Activated naive CD8-positive, alpha-beta T cell (primary cell): ENCODE measurements around the gene SDHB.

ENCODE experiments used
- H3K27ac Mint-ChIP-seq: one replicate; pipeline ENCODE4 v1.8.0; 2021; ENCODE audit warnings: mixed read lengths
- H3K27me3 Mint-ChIP-seq: one replicate; pipeline ENCODE4 v1.8.0; 2021; ENCODE audit warnings: mixed read lengths
- H3K36me3 Mint-ChIP-seq: one replicate; pipeline ENCODE4 v1.8.0; 2021; ENCODE audit warnings: mixed read lengths
- H3K4me1 Mint-ChIP-seq: one replicate; pipeline ENCODE4 v1.8.0; 2021; ENCODE audit warnings: low read depth, mixed read lengths
- H3K4me3 Mint-ChIP-seq: one replicate; pipeline ENCODE4 v1.8.0; 2021; ENCODE audit warnings: mild to moderate bottlenecking, mixed read lengths
- H3K9me3 Mint-ChIP-seq: one replicate; pipeline ENCODE4 v1.8.0; 2021; ENCODE audit warnings: low read depth, mixed read lengths

SDHB gene

GRCh38 chr1:17001760-17002523 is 51.9 kb downstream of the SDHB start:
- H3K27me3 Mint-ChIP-seq, result no peaks in the 10 kb centered on the region
- H3K36me3 Mint-ChIP-seq, result peaks cover 5% of the 10 kb centered on the region
- no peaks in the 10 kb centered on the region for H3K4me1 Mint-ChIP-seq
- no peak overlapping the region for H3K27ac Mint-ChIP-seq
- no peaks in the 10 kb centered on the region for H3K9me3 Mint-ChIP-seq
- no peak overlapping the region for H3K4me3 Mint-ChIP-seq

- no peak overlapping the region for H3K27ac Mint-ChIP-seq
- no peaks in the 10 kb centered on the region for H3K9me3 Mint-ChIP-seq
- no peak overlapping the region for H3K4me3 Mint-ChIP-seq
- no peaks in the 10 kb centered on the region for H3K4me1 Mint-ChIP-seq
- H3K27me3 Mint-ChIP-seq, result no peaks in the 10 kb centered on the region
- peaks cover 5% of the 10 kb centered on the region for H3K36me3 Mint-ChIP-seq
Observed at GRCh38 chr1:16999863-17000262, 54.0 kb downstream of the SDHB start.

GRCh38 chr1:16998589-16998988 is 55.2 kb downstream of the SDHB start:
- Mint-ChIP-seq H3K9me3 (no peaks in the 10 kb centered on the region), H3K4me1 (no peaks in the 10 kb centered on the region), H3K27ac (no peak overlapping the region), H3K4me3 (no peak overlapping the region), H3K36me3 (peaks cover 5% of the 10 kb centered on the region), H3K27me3 (no peaks in the 10 kb centered on the region)

- H3K27me3 Mint-ChIP-seq, result no peaks in the 10 kb centered on the region
- H3K36me3 Mint-ChIP-seq, result peaks cover 5% of the 10 kb centered on the region
- H3K27ac Mint-ChIP-seq, result no peak overlapping the region
- H3K9me3 Mint-ChIP-seq, result no peaks in the 10 kb centered on the region
- H3K4me1 Mint-ChIP-seq, result no peaks in the 10 kb centered on the region
- no peak overlapping the region for H3K4me3 Mint-ChIP-seq
Observed at GRCh38 chr1:16996845-16997244, 57.0 kb downstream of the SDHB start.

GRCh38 chr1:16993521-16994038 is 60.3 kb downstream of the SDHB start:
- Mint-ChIP-seq H3K27ac (no peak overlapping the region), H3K9me3 (no peaks in the 10 kb centered on the region), H3K4me3 (no peak overlapping the region), H3K36me3 (peaks cover 4% of the 10 kb centered on the region), H3K4me1 (no peaks in the 10 kb centered on the region), H3K27me3 (no peaks in the 10 kb centered on the region)

- Mint-ChIP-seq H3K4me3 (no peak overlapping the region), H3K9me3 (no peaks in the 10 kb centered on the region), H3K4me1 (no peaks in the 10 kb centered on the region), H3K27ac (no peak overlapping the region), H3K36me3 (peaks cover 4% of the 10 kb centered on the region), H3K27me3 (no peaks in the 10 kb centered on the region)
Observed at GRCh38 chr1:16992675-16993074, 61.2 kb downstream of the SDHB start.

- Mint-ChIP-seq H3K36me3 (peaks cover 4% of the 10 kb centered on the region), H3K27ac (no peak overlapping the region), H3K4me3 (no peak overlapping the region), H3K9me3 (no peaks in the 10 kb centered on the region), H3K27me3 (no peaks in the 10 kb centered on the region), H3K4me1 (no peaks in the 10 kb centered on the region)
Observed at GRCh38 chr1:16992102-16992501, 61.7 kb downstream of the SDHB start.

- no peaks in the 10 kb centered on the region for H3K9me3 Mint-ChIP-seq
- no peak overlapping the region for H3K27ac Mint-ChIP-seq
- no peak overlapping the region for H3K4me3 Mint-ChIP-seq
- peaks cover 4% of the 10 kb centered on the region for H3K36me3 Mint-ChIP-seq
- no peaks in the 10 kb centered on the region for H3K4me1 Mint-ChIP-seq
- H3K27me3 Mint-ChIP-seq, result no peaks in the 10 kb centered on the region
Observed at GRCh38 chr1:16991571-16991970, 62.3 kb downstream of the SDHB start.

GRCh38 chr1:16989676-16990391 is 64.0 kb downstream of the SDHB start:
- Mint-ChIP-seq H3K9me3 (no peaks in the 10 kb centered on the region), H3K4me3 (no peak overlapping the region), H3K27me3 (no peaks in the 10 kb centered on the region), H3K27ac (no peak overlapping the region), H3K36me3 (peaks cover 7% of the 10 kb centered on the region), H3K4me1 (no peaks in the 10 kb centered on the region)

GRCh38 chr1:16988210-16988609 is 65.6 kb downstream of the SDHB start:
- Mint-ChIP-seq H3K9me3 (no peaks in the 10 kb centered on the region), H3K27ac (no peak overlapping the region), H3K4me3 (no peak overlapping the region), H3K36me3 (peaks cover 7% of the 10 kb centered on the region), H3K27me3 (peaks cover 1% of the 10 kb centered on the region), H3K4me1 (no peaks in the 10 kb centered on the region)

- Mint-ChIP-seq H3K27me3 (peaks cover 3% of the 10 kb centered on the region), H3K27ac (no peak overlapping the region), H3K4me3 (no peak overlapping the region), H3K9me3 (no peaks in the 10 kb centered on the region), H3K36me3 (peaks cover 7% of the 10 kb centered on the region), H3K4me1 (no peaks in the 10 kb centered on the region)
Observed at GRCh38 chr1:16986962-16987361, 66.9 kb downstream of the SDHB start.

GRCh38 chr1:16986560-16986959 is 67.3 kb downstream of the SDHB start:
- no peak overlapping the region for H3K27ac Mint-ChIP-seq
- H3K27me3 Mint-ChIP-seq, result peaks cover 4% of the 10 kb centered on the region
- H3K4me3 Mint-ChIP-seq, result no peak overlapping the region
- no peaks in the 10 kb centered on the region for H3K9me3 Mint-ChIP-seq
- H3K36me3 Mint-ChIP-seq, result peaks cover 7% of the 10 kb centered on the region
- H3K4me1 Mint-ChIP-seq, result no peaks in the 10 kb centered on the region

GRCh38 chr1:16986113-16986512 is 67.7 kb downstream of the SDHB start:
- Mint-ChIP-seq H3K4me3 (no peak overlapping the region), H3K36me3 (peaks cover 5% of the 10 kb centered on the region), H3K27me3 (peaks cover 9% of the 10 kb centered on the region), H3K4me1 (peaks cover 4% of the 10 kb centered on the region), H3K9me3 (no peaks in the 10 kb centered on the region), H3K27ac (no peak overlapping the region)

- Mint-ChIP-seq H3K9me3 (no peaks in the 10 kb centered on the region), H3K4me1 (peaks cover 9% of the 10 kb centered on the region), H3K4me3 (no peak overlapping the region), H3K27me3 (peaks cover 12% of the 10 kb centered on the region), H3K36me3 (peaks cover 5% of the 10 kb centered on the region), H3K27ac (no peak overlapping the region)
Observed at GRCh38 chr1:16984717-16985116, 69.1 kb downstream of the SDHB start.

GRCh38 chr1:16983649-16984048 is 70.2 kb downstream of the SDHB start:
- peaks cover 12% of the 10 kb centered on the region for H3K27me3 Mint-ChIP-seq
- H3K4me3 Mint-ChIP-seq, result no peak overlapping the region
- H3K36me3 Mint-ChIP-seq, result peaks cover 5% of the 10 kb centered on the region
- peaks cover 9% of the 10 kb centered on the region for H3K4me1 Mint-ChIP-seq
- H3K9me3 Mint-ChIP-seq, result no peaks in the 10 kb centered on the region
- H3K27ac Mint-ChIP-seq, result no peak overlapping the region
